ENCODE data around the gene PIGM. TPM values are rescaled to one million over a fixed set of nuclear protein-coding genes. Genes with fewer than 3 reads are reported as not detected.
"Not testable (repeated sequence)": the region's sequence is repeated elsewhere in the genome, so short reads cannot be mapped to it uniquely, and the experiment has no call there.

The PIGM gene
- total RNA-seq, 1 donor from 2014 or later, result 3.7 TPM

- no peak for DNase-seq (ENCODE audit: low read depth)
Observed at GRCh38 chr1:160061369-160062229, 29.8 kb upstream of the PIGM start.

- DNase-seq (ENCODE audit: low read depth), result no peak
Observed at GRCh38 chr1:160058087-160058486, 26.3 kb upstream of the PIGM start.

- no peak for DNase-seq (ENCODE audit: low read depth)
Observed at GRCh38 chr1:160056648-160057169, 24.9 kb upstream of the PIGM start.

- DNase-seq (ENCODE audit: low read depth), result no peak
Observed at GRCh38 chr1:160053548-160054365, 22.0 kb upstream of the PIGM start.

GRCh38 chr1:160052936-160053335 lies 21.1 kb upstream of the PIGM start:
- no peak for DNase-seq (ENCODE audit: low read depth)

GRCh38 chr1:160050619-160051018 lies 18.8 kb upstream of the PIGM start:
- no peak for DNase-seq (ENCODE audit: low read depth)

DNA sequence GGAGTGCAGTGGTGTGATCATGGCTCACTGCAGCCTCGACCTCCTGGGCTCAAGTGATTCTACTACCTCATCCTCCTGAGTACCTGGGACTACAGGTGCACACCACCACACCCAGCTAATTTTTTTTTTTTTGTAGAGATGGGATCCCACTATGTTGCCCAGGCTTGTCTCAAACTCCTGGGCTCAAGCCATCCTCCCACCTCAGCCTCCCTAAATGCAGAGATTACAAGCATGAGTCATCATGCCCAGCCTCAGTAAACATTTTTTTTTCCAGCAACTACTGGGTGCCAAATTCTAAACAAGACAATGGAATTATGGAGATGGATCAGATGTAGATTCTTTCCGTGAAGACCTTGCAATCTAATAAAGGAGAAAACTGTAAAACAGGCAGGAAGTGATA lies 18.4 kb upstream of the PIGM start:
- not testable (repeated sequence) for DNase-seq (ENCODE audit: low read depth)

DNA sequence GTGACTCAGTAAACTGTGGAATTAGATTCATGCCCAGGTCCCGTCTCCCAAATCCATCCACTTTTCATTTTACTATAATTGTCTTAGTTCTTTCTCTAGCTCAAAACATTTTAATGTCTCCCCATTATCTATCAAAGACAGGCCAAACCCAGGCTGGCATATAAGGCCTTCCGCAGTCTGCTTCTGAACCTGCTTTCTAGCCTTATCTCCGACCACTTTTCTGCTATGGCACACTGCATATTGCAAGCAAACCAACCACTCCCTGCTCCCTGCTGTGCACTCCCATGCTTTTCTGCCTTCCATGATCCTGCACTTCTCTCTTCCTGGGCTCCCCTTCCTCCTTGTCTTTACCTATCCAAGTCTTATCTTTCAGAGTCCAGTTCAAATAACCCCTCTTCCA lies 17.3 kb upstream of the PIGM start:
- no peak for DNase-seq (ENCODE audit: low read depth)

GRCh38 chr1:160048335-160048734 lies 16.5 kb upstream of the PIGM start:
- no peak for DNase-seq (ENCODE audit: low read depth)

GRCh38 chr1:160047111-160047991 lies 15.6 kb upstream of the PIGM start:
- no peak for DNase-seq (ENCODE audit: low read depth)

DNA sequence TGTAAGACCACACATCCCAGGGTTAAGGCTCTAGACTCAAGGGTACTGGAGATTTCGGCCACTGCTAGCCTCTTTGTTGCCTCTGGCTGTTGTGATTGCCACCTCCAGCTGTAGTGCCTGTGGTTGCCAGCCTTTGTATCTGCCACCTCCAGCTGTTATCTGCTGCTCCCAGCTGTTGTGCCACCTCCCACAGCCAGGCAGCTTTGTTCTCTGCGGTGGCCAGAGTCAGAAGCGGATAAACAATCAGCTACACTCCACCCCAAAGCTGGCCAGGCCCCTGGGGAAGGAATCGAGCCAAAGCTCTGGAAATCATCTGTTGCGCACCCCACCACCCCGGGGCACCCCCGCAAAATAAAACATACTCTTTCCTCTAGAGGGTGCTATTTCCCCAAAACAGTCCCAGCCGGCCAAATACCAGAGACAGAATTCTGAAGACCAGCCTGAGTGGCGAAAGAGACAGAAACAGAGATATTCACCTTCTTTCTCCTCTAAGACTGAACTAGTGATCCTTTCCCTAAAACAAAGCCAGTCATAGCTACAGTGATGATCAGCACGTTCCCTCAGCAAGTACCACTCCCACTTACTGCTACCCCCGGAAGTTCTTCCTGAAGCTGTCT lies 14.8 kb upstream of the PIGM start:
- DNase-seq (ENCODE audit: low read depth), result peak; percentile 89

DNA sequence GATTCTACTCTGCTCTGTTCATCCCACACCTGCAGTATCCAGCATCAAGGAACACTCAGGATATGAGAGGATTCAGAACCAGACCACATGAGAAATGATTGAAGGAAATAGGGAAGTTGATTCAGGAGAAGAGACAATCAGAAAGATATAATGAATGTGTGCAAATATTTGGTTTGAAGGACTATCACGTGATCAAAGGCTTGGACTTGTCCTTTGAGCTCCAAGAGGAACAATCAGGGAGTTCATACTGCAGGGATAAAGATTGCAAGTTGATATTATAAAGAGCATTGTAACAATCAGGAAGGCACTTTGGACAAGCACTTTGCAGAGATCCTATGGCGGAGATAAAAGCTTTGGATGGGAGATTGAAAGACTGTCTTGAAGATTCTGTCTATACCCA lies 13.9 kb upstream of the PIGM start:
- no peak for DNase-seq (ENCODE audit: low read depth)

GRCh38 chr1:160043543-160043942 lies 11.8 kb upstream of the PIGM start:
- DNase-seq (ENCODE audit: low read depth), result no peak

- no peak for DNase-seq (ENCODE audit: low read depth)
Observed at GRCh38 chr1:160040476-160040875, 8.7 kb upstream of the PIGM start.

- DNase-seq (ENCODE audit: low read depth), result peak; percentile 13
Observed at GRCh38 chr1:160032165-160032820, 503 bp upstream of the PIGM start.

DNA sequence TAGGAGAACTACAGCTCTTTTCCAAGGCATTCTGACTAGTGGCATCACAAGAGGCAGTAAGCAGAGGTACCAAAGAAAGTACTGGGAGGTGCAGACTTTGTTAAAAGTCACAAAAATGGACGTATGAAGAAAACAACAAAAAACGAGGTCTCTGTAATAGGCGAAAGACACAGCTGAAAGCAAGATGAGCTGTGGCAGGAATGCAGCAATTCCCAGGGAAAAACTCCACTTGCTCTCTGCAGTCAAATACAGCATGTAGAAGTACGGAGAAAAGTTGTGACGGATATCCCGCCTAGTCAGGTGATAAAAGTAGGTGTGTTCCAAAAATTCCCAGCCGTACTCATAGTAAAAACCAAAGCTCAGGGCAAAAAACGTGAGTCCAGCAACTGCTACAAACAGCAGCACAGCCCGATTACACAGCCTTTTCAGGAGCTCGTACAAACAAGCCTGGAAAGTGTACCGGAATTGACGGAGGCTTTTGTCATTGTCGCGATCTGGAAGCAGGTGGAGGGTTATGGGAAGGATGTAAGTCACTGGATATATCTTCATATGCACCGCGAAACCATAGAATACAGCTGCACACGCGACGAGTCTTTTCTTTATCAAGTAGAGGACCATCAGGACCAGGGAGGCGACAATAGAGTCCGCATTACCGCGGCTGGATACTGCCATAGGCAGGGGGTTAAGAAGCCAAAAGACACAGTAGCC lies 979 bp downstream of the PIGM start:
- DNase-seq (ENCODE audit: low read depth), result peak; percentile 24

GRCh38 chr1:160028426-160028825 lies 3.4 kb downstream of the PIGM start:
- no peak for DNase-seq (ENCODE audit: low read depth)

DNA sequence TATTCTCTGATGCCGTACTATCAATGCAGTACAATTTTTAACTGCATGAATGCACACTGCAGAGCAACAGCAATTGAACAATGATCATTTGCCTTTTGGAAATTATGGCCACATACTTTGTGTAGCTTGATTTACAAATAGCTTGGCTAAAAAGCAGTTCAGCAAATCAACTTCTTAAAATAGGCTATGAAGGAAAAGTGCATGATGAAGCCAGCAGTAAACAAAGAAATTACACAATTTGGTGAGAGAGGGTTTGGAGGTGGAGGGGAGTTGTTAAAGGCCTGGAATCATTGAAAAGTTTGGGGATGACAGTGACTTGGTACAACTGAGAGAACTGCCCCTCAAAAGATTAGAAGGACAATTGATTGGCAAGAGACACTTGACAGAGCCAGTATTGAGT lies 6.5 kb downstream of the PIGM start:
- no peak for DNase-seq (ENCODE audit: low read depth)

GRCh38 chr1:160024195-160024905 lies 7.4 kb downstream of the PIGM start:
- DNase-seq (ENCODE audit: low read depth), result no peak

Measured in myocyte (in vitro differentiated cells).